ENCODE results near the gene TMEM62. TPM values are rescaled to one million over a fixed set of nuclear protein-coding genes. Genes with fewer than 3 reads are reported as not detected.

Gene TMEM62
- total RNA-seq = 10 to 100 TPM; 11.5 to 25.2 (median 22.9) TPM

GRCh38 chr15:43133430-43134156 is at the start of gene TMEM62:
Gene TMEM62, plus strand, starts transcription at chr15:43133586. Its CDS starts 217 bp downstream, at chr15:43133803.
- H3K9me3 ChIP-seq = no peaks in the 10 kb centered on the region
- peak; percentile 86 for TF ChIP-seq POLR2AphosphoS5 (IDR thresholded peaks at IDR 0.05)
- no peak for TF ChIP-seq EP300 (IDR thresholded peaks at IDR 0.05)
- peak in 1 of 4 experiments; percentile 35 for TF ChIP-seq CTCF (IDR thresholded peaks at IDR 0.05)
- TF ChIP-seq POLR2A (IDR thresholded peaks at IDR 0.05) = peak; percentile 72 to 84
- no CpG with 5 or more reads among the region's 66 CpGs for WGBS, 2 donors (ENCODE audit: low coverage in 1 of 2)
- H3K27me3 ChIP-seq = no peaks in the 10 kb centered on the region
- peak; percentile 92 for ATAC-seq
- H3K36me3 ChIP-seq = peaks cover 0 to 34% of the 10 kb centered on the region in 2 donors
- peak within 1 kb of the TSS; percentile 39 to 92 (median 88) for H3K27ac ChIP-seq
- peaks cover 0 to 29% (median 0%) of the 10 kb centered on the region in 3 donors for H3K4me1 ChIP-seq
- H3K4me3 ChIP-seq = peak within 1 kb of the TSS; percentile 69 to 80

- peaks cover 0 to 42% of the 10 kb centered on the region in 2 donors for H3K36me3 ChIP-seq
- TF ChIP-seq POLR2A (IDR thresholded peaks at IDR 0.05) (no peak), POLR2AphosphoS5 (IDR thresholded peaks at IDR 0.05) (no peak), CTCF (IDR thresholded peaks at IDR 0.05) (no peak), EP300 (IDR thresholded peaks at IDR 0.05) (no peak)
Observed at GRCh38 chr15:43085921-43086320, 47.5 kb upstream of the TMEM62 start.

GRCh38 chr15:43086551-43086950 is 46.8 kb upstream of the TMEM62 start:
- TF ChIP-seq CTCF (IDR thresholded peaks at IDR 0.05) (no peak), POLR2A (IDR thresholded peaks at IDR 0.05) (no peak), EP300 (IDR thresholded peaks at IDR 0.05) (no peak), POLR2AphosphoS5 (IDR thresholded peaks at IDR 0.05) (no peak)
- peak overlapping the region in 1 of 4 donors; percentile 64 for H3K27ac ChIP-seq
- H3K36me3 ChIP-seq = peaks cover 0 to 36% of the 10 kb centered on the region in 2 donors
- H3K9me3 ChIP-seq = no peaks in the 10 kb centered on the region
- no peaks in the 10 kb centered on the region for H3K27me3 ChIP-seq
- 0 to 8% methylated on average over 1 of the region's 1 CpG for WGBS, 2 donors (ENCODE audit: low coverage in 1 of 2)
- no peak for ATAC-seq
- H3K4me3 ChIP-seq = no peak overlapping the region
- peaks cover 0 to 40% (median 3%) of the 10 kb centered on the region in 3 donors for H3K4me1 ChIP-seq

More at GRCh38 chr15:43085921-43086320, 47.5 kb upstream of the TMEM62 start:
- H3K9me3 ChIP-seq = no peaks in the 10 kb centered on the region
- peak overlapping the region in 2 of 4 donors; percentile 52 to 64 for H3K27ac ChIP-seq
- H3K4me3 ChIP-seq = no peak overlapping the region
- no peaks in the 10 kb centered on the region for H3K27me3 ChIP-seq
- no peak for ATAC-seq
- H3K4me1 ChIP-seq = peaks cover 0 to 40% (median 3%) of the 10 kb centered on the region in 3 donors

- H3K9me3 ChIP-seq = no peaks in the 10 kb centered on the region
- WGBS, 2 donors (ENCODE audit: low coverage in 1 of 2) = 93 to 98% methylated on average over 4 of the region's 4 CpGs
- no peak for TF ChIP-seq POLR2A (IDR thresholded peaks at IDR 0.05)
- no peak for TF ChIP-seq EP300 (IDR thresholded peaks at IDR 0.05)
- no peak for TF ChIP-seq CTCF (IDR thresholded peaks at IDR 0.05)
- no peak for ATAC-seq
- no peaks in the 10 kb centered on the region for H3K27me3 ChIP-seq
- peak overlapping the region in 1 of 4 donors; percentile 8 for H3K27ac ChIP-seq
- no peak overlapping the region for H3K4me3 ChIP-seq
- peaks cover 0 to 50% (median 0%) of the 10 kb centered on the region in 3 donors for H3K4me1 ChIP-seq
- H3K36me3 ChIP-seq = no peaks in the 10 kb centered on the region
Observed at GRCh38 chr15:43091859-43092258, 41.5 kb upstream of the TMEM62 start.

GRCh38 chr15:43093026-43093425 is 40.4 kb upstream of the TMEM62 start:
- WGBS, 2 donors (ENCODE audit: low coverage in 1 of 2) = 58 to 88% methylated on average over 1 of the region's 1 CpG
- H3K4me3 ChIP-seq = no peak overlapping the region
- H3K27me3 ChIP-seq = no peaks in the 10 kb centered on the region
- no peaks in the 10 kb centered on the region for H3K9me3 ChIP-seq
- ATAC-seq = no peak
- H3K27ac ChIP-seq = peak overlapping the region in 2 of 4 donors; percentile 3 to 8
- H3K36me3 ChIP-seq = no peaks in the 10 kb centered on the region
- TF ChIP-seq POLR2A (IDR thresholded peaks at IDR 0.05) (no peak), EP300 (IDR thresholded peaks at IDR 0.05) (no peak), CTCF (IDR thresholded peaks at IDR 0.05) (no peak), POLR2AphosphoS5 (IDR thresholded peaks at IDR 0.05) (no peak)
- H3K4me1 ChIP-seq = peaks cover 0 to 50% (median 0%) of the 10 kb centered on the region in 3 donors
